Mammary epithelial cell (primary cell): ENCODE measurements around the gene OR2AT4.
"Not testable (repeated sequence)": the region's sequence is repeated elsewhere in the genome, so short reads cannot be mapped to it uniquely, and the experiment has no call there.

ENCODE experiments used
- EZH2 ChIP-seq: IDR thresholded peaks from 2 replicates; pipeline ENCODE4 v1.6.1; 2012; ENCODE audit warnings: low read length, inconsistent platforms, borderline replicate concordance
- TF ChIP-seq, protein P1 (sequence below), 2 donors: IDR thresholded peaks in 1 of 2; conservative IDR thresholded peaks in 1 of 2; 2 replicates each; pipeline ENCODE4 v1.5.1; 2011 to 2012; ENCODE audit warnings: inconsistent platforms in 2 of 2, low read length in 2 of 2, mild to moderate bottlenecking in 2 of 2, control low read depth in 1 of 2, low read depth in 1 of 2; ENCODE audit not compliant: insufficient read depth in 1 of 2; ENCODE audit errors: extremely low read depth in 1 of 2

DNA sequence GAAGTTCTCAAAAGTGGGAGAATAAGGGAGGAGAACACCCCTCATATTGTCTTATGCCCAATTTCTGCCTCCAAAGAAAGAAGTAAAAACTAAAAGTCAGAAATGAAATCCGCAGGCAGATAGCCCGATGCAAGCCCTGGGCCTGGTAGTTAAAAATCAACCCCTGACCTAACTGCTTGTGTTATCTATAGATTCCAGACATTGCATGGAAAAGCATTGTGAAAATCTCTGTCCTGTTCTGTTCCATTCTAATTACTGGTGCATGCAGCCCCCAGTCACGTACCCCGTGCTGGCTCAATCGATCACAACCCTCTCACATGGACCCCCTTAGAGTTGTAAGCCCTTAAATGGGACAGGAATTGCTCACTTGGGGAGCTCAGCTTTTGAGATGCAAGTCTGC is 50.0 kb downstream of the OR2AT4 start:
- TF ChIP-seq EZH2: not testable (repeated sequence)
- TF ChIP-seq, protein P1, sequence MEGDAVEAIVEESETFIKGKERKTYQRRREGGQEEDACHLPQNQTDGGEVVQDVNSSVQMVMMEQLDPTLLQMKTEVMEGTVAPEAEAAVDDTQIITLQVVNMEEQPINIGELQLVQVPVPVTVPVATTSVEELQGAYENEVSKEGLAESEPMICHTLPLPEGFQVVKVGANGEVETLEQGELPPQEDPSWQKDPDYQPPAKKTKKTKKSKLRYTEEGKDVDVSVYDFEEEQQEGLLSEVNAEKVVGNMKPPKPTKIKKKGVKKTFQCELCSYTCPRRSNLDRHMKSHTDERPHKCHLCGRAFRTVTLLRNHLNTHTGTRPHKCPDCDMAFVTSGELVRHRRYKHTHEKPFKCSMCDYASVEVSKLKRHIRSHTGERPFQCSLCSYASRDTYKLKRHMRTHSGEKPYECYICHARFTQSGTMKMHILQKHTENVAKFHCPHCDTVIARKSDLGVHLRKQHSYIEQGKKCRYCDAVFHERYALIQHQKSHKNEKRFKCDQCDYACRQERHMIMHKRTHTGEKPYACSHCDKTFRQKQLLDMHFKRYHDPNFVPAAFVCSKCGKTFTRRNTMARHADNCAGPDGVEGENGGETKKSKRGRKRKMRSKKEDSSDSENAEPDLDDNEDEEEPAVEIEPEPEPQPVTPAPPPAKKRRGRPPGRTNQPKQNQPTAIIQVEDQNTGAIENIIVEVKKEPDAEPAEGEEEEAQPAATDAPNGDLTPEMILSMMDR (conservative IDR thresholded peaks at IDR 0.05 in 1 of 2, IDR thresholded peaks at IDR 0.05 in 1 of 2; ENCODE audit: extremely low read depth in 1 of 2, insufficient read depth in 1 of 2, low read depth in 1 of 2, low read length in 2 of 2): not testable (repeated sequence)
